Endothelial cell of umbilical vein (primary cell): ENCODE data around the gene CREG2. TPM values are rescaled to one million over a fixed set of nuclear protein-coding genes. Genes with fewer than 3 reads are reported as not detected.

ENCODE experiments used
- BruUV-seq: library from RNA; stranded (reverse); fragments of 400-500 nt; replicated peaks from 2 replicates; lab custom pipeline; 2021; lab: Mats Ljungman, UMichigan
- CTCF ChIA-PET: fragments of 300-600, 350-600 bp; sonication (Branson Sonifier 250); formaldehyde crosslinking; loops from one replicate; lab custom pipeline; 2021; ENCODE audit warnings: antibody characterized with exemption, inconsistent platforms; lab: Charles Lee
- POLR2A ChIA-PET: fragments of 300-600, 350-600 bp; sonication (Branson Sonifier 250); formaldehyde crosslinking; loops from one replicate; lab custom pipeline; 2021; ENCODE audit warnings: antibody characterized with exemption, inconsistent platforms; lab: Charles Lee
- DNase-seq: peaks from one replicate; pipeline ENCODE4 v3.0.0-alpha.2; 2011; ENCODE audit warnings: low read depth, low spot score
- FAIRE-seq: peaks from 2 replicates; lab custom pipeline; 2011; peaks lifted over from hg19 to GRCh38; lab: Jason Lieb, UNC
- H2AFZ ChIP-seq: 2 replicates; pipeline ENCODE4 v1.6.0; 2012; ENCODE audit warnings: low read depth, low read length, control low read depth, inconsistent platforms
- H3K27ac ChIP-seq: 2 replicates; pipeline ENCODE4 v1.5.1; 2011; ENCODE audit warnings: low read depth, mild to moderate bottlenecking, control low read depth, low read length, moderate library complexity; ENCODE audit not compliant: insufficient read depth
- H3K27me3 ChIP-seq, 2 experiments: 2 replicates each; pipeline versions ENCODE4 v1.6.0 to v1.6.1; 2011; ENCODE audit warnings: low read length in 2 of 2, mixed read lengths in 1 of 2; ENCODE audit not compliant: control insufficient read depth in 2 of 2, insufficient read depth in 2 of 2
- H3K36me3 ChIP-seq, 2 experiments: 2 replicates in 1 of 2; 3 replicates in 1 of 2; pipeline ENCODE4 v1.5.1; 2011; ENCODE audit warnings: low read length in 2 of 2, mild to moderate bottlenecking in 1 of 2, moderate library complexity in 1 of 2; ENCODE audit not compliant: control insufficient read depth in 2 of 2, insufficient read depth in 2 of 2; ENCODE audit errors: extremely low read depth in 1 of 2
- H3K4me1 ChIP-seq: 3 replicates; pipeline ENCODE4 v1.5.1; 2011; ENCODE audit warnings: mild to moderate bottlenecking, low read length; ENCODE audit not compliant: control insufficient read depth, insufficient read depth; ENCODE audit errors: extremely low read depth
- H3K4me2 ChIP-seq: 2 replicates; pipeline ENCODE4 v1.6.1; 2011; ENCODE audit warnings: low read length, control low read depth, mixed read lengths; ENCODE audit not compliant: insufficient read depth
- H3K4me3 ChIP-seq, 3 experiments: fragments of 200-600 bp in 1 of 3; sonication (generic), shearing (Covaris generic) in 1 of 3; replicated peaks in 1 of 3; 2 replicates each; pipeline ENCODE4 v1.5.1; 2011 to 2016; ENCODE audit warnings: control low read depth in 3 of 3, low read length in 3 of 3, mild to moderate bottlenecking in 2 of 3, inconsistent platforms in 1 of 3, low read depth in 1 of 3, moderate library complexity in 1 of 3; ENCODE audit not compliant: insufficient read depth in 1 of 3
- H3K79me2 ChIP-seq: 2 replicates; pipeline ENCODE4 v1.6.0; 2012; ENCODE audit warnings: low read length, inconsistent platforms; ENCODE audit not compliant: control insufficient read depth, insufficient read depth
- H3K9ac ChIP-seq: replicated peaks from 2 replicates; pipeline ENCODE3; 2011; ENCODE audit warnings: low read length, control low read depth; ENCODE audit not compliant: insufficient read depth; ENCODE audit errors: extremely low read depth
- H3K9me1 ChIP-seq: replicated peaks from 3 replicates; pipeline ENCODE4 v1.6.0; 2011; ENCODE audit warnings: mild to moderate bottlenecking, low read length; ENCODE audit not compliant: control insufficient read depth, insufficient read depth; ENCODE audit errors: extremely low read depth
- H3K9me3 ChIP-seq: replicated peaks from 2 replicates; pipeline ENCODE4 v1.5.1; 2012; ENCODE audit warnings: low read length, inconsistent platforms; ENCODE audit not compliant: control insufficient read depth, insufficient read depth
- H4K20me1 ChIP-seq: replicated peaks from 2 replicates; pipeline ENCODE3; 2011; ENCODE audit warnings: mild to moderate bottlenecking, low read length; ENCODE audit not compliant: control insufficient read depth, insufficient read depth; ENCODE audit errors: extremely low read depth
- CTCF ChIP-seq, 2 donors: IDR thresholded peaks; 1 replicate in 1 of 2; 2 replicates in 1 of 2; pipeline ENCODE4 v1.5.1; 2011; ENCODE audit warnings: low read length in 2 of 2, mild to moderate bottlenecking in 2 of 2, moderate library complexity in 2 of 2, control low read depth in 1 of 2, inconsistent platforms in 1 of 2, low read depth in 1 of 2; ENCODE audit not compliant: insufficient read depth in 1 of 2; ENCODE audit errors: extremely low read depth in 1 of 2
- EZH2 ChIP-seq: IDR thresholded peaks from 2 replicates; pipeline ENCODE4 v1.6.1; 2012; ENCODE audit warnings: borderline replicate concordance, low read depth, mild to moderate bottlenecking, moderate library complexity, low read length, inconsistent platforms; ENCODE audit not compliant: severe bottlenecking
- FOS ChIP-seq: IDR thresholded peaks from 2 replicates; pipeline ENCODE4 v1.6.1; 2011; ENCODE audit warnings: mild to moderate bottlenecking, low read length, moderate library complexity, borderline replicate concordance; ENCODE audit not compliant: insufficient read depth
- GATA2 ChIP-seq: IDR thresholded peaks from 2 replicates; pipeline ENCODE4 v1.7.0; 2011; ENCODE audit warnings: low read depth, mild to moderate bottlenecking, moderate library complexity, mixed read lengths, low read length; ENCODE audit not compliant: insufficient read length, insufficient read depth
- JUN ChIP-seq: IDR thresholded peaks from 2 replicates; pipeline ENCODE4 v1.6.1; 2011; ENCODE audit warnings: borderline replicate concordance, low read depth; ENCODE audit not compliant: insufficient read length, insufficient read depth
- MAX ChIP-seq: IDR thresholded peaks from 2 replicates; pipeline ENCODE4 v1.6.1; 2011; ENCODE audit not compliant: insufficient read depth, insufficient read length
- MYC ChIP-seq: IDR thresholded peaks from one replicate; pipeline ENCODE4 v1.6.1; 2011; ENCODE audit warnings: mild to moderate bottlenecking, low read depth, low read length
- POLR2A ChIP-seq: IDR thresholded peaks from 2 replicates; pipeline ENCODE4 v1.6.1; 2012; ENCODE audit warnings: low read depth, mild to moderate bottlenecking, control low read depth, low read length
- POLR2AphosphoS5 ChIP-seq: IDR thresholded peaks from 2 replicates; pipeline ENCODE4 v1.6.1; 2012; ENCODE audit warnings: low read depth, mild to moderate bottlenecking, control low read depth, low read length, moderate library complexity; ENCODE audit not compliant: insufficient read depth
- dilution Hi-C: fragments of 300-500 bp; cut with MboI; formaldehyde crosslinking; loops from one replicate; pipeline ENCODE4 v1.15.0; 2019; ENCODE audit warnings: low sequenced_read_pairs; ENCODE audit not compliant: extremely low pct_ligation_motif_present
- intact Hi-C: fragments of 100-400 bp; cut with micrococcal nuclease; formaldehyde crosslinking; loops from one replicate; pipeline ENCODE4 v1.10.0; 2022
- polyA plus RNA-seq, 4 experiments: library from polyadenylated mRNA; depleted of rRNA in 3 of 4; stranded (reverse) in 3 of 4; unstranded in 1 of 4; fragments of >200 nt; gene quantifications; 2 replicates each; pipeline versions ENCODE4 v1.2.1 to v1.2.3, GENCODE V29; 2011 to 2012; ENCODE audit warnings: missing spikeins in 1 of 4
- total RNA-seq: library from RNA; stranded (reverse); gene quantifications from 2 replicates; pipeline ENCODE4 v1.2.3, GENCODE V29; 2021

CREG2 gene
- total and polyA plus RNA-seq, 2 donors (not counting 3 experiments of a cell fraction or from before 2014, with no cell fraction given) = 0.48 to 2.0 TPM

- H4K20me1 ChIP-seq = no peaks in the 10 kb centered on the region
- DNase-seq = no peak
- H2AFZ ChIP-seq = no peak overlapping the region
- no peaks in the 10 kb centered on the region for H3K4me1 ChIP-seq
- no peaks in the 10 kb centered on the region for H3K36me3 ChIP-seq
- H3K9me3 ChIP-seq = no peaks in the 10 kb centered on the region
- no peak overlapping the region for H3K9ac ChIP-seq
- CTCF ChIA-PET = interaction anchor here (0.8 to 1.3 kb wide), 3 partner anchors 10 to 27 kb away, joined by 3 to 5 read pairs (median 3); no protein-coding TSS in a partner anchor
- POLR2A ChIA-PET = no interaction called here
- no peak overlapping the region for H3K27ac ChIP-seq
- no peaks in the 10 kb centered on the region for H3K79me2 ChIP-seq
- no peaks in the 10 kb centered on the region for H3K9me1 ChIP-seq
- dilution Hi-C loops = no loop called here
- no peak overlapping the region for H3K4me2 ChIP-seq
- no peak for FAIRE-seq
- no peak overlapping the region for H3K4me3 ChIP-seq
- H3K27me3 ChIP-seq = peaks cover 6 to 7% of the 10 kb centered on the region in 2 experiments
- no TSS peak for BruUV-seq
- no peak for TF ChIP-seq GATA2
- no peak for TF ChIP-seq POLR2A
- TF ChIP-seq POLR2AphosphoS5 = no peak
- no peak for TF ChIP-seq FOS
- TF ChIP-seq JUN = no peak
- no peak for TF ChIP-seq MAX
- TF ChIP-seq MYC = no peak
- TF ChIP-seq EZH2 = no peak
- no peak for TF ChIP-seq CTCF (IDR thresholded peaks at IDR 0.05; ENCODE audit: extremely low read depth in 1 of 2, insufficient read depth in 1 of 2, low read depth in 1 of 2, low read length in 2 of 2)
- intact Hi-C loops = no loop called here
Observed at GRCh38 chr2:101369100-101369499, 18.2 kb downstream of the CREG2 start.
